ENCODE results near the gene RAPGEF3. TPM values are rescaled to one million over a fixed set of nuclear protein-coding genes. Genes with fewer than 3 reads are reported as not detected.

The RAPGEF3 gene
- total and polyA plus RNA-seq, 9 of the 15 experiments (the other 6 are each of a cell fraction or from before 2014, with no cell fraction given) = 0.03 to 0.78 (median 0.37) TPM; not detected in 1

GRCh38 chr12:47775100-47775911, 16.6 kb upstream of the RAPGEF3 start (continued):
- TF ChIP-seq ZNF609 (CRISPR knock-in tag; IDR thresholded peaks at IDR 0.05; ENCODE audit: borderline replicate concordance) (no peak), MCM2 (IDR thresholded peaks at IDR 0.05; ENCODE audit: low read depth) (no peak), HDAC2 (IDR thresholded peaks at IDR 0.05) (peak; percentile 39; the same call in 1 of the 2 replicates), MAFF (IDR thresholded peaks at IDR 0.05; ENCODE audit: low read length) (peak; percentile 100), SMAD1 (IDR thresholded peaks at IDR 0.05; ENCODE audit: low read depth, low read length, partially characterized antibody) (no peak), KLF16 (IDR thresholded peaks at IDR 0.05) (no peak), TARDBP (IDR thresholded peaks at IDR 0.05) (no peak), NBN (IDR thresholded peaks at IDR 0.05; ENCODE audit: low read depth) (no peak)
- TF ChIP-seq, protein P1, sequence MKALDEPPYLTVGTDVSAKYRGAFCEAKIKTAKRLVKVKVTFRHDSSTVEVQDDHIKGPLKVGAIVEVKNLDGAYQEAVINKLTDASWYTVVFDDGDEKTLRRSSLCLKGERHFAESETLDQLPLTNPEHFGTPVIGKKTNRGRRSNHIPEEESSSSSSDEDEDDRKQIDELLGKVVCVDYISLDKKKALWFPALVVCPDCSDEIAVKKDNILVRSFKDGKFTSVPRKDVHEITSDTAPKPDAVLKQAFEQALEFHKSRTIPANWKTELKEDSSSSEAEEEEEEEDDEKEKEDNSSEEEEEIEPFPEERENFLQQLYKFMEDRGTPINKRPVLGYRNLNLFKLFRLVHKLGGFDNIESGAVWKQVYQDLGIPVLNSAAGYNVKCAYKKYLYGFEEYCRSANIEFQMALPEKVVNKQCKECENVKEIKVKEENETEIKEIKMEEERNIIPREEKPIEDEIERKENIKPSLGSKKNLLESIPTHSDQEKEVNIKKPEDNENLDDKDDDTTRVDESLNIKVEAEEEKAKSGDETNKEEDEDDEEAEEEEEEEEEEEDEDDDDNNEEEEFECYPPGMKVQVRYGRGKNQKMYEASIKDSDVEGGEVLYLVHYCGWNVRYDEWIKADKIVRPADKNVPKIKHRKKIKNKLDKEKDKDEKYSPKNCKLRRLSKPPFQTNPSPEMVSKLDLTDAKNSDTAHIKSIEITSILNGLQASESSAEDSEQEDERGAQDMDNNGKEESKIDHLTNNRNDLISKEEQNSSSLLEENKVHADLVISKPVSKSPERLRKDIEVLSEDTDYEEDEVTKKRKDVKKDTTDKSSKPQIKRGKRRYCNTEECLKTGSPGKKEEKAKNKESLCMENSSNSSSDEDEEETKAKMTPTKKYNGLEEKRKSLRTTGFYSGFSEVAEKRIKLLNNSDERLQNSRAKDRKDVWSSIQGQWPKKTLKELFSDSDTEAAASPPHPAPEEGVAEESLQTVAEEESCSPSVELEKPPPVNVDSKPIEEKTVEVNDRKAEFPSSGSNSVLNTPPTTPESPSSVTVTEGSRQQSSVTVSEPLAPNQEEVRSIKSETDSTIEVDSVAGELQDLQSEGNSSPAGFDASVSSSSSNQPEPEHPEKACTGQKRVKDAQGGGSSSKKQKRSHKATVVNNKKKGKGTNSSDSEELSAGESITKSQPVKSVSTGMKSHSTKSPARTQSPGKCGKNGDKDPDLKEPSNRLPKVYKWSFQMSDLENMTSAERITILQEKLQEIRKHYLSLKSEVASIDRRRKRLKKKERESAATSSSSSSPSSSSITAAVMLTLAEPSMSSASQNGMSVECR (CRISPR knock-in tag; IDR thresholded peaks at IDR 0.05) = 0 out of 2 replicates have a peak, but pooled peaks have one; percentile 17
- TF ChIP-seq, protein P2, sequence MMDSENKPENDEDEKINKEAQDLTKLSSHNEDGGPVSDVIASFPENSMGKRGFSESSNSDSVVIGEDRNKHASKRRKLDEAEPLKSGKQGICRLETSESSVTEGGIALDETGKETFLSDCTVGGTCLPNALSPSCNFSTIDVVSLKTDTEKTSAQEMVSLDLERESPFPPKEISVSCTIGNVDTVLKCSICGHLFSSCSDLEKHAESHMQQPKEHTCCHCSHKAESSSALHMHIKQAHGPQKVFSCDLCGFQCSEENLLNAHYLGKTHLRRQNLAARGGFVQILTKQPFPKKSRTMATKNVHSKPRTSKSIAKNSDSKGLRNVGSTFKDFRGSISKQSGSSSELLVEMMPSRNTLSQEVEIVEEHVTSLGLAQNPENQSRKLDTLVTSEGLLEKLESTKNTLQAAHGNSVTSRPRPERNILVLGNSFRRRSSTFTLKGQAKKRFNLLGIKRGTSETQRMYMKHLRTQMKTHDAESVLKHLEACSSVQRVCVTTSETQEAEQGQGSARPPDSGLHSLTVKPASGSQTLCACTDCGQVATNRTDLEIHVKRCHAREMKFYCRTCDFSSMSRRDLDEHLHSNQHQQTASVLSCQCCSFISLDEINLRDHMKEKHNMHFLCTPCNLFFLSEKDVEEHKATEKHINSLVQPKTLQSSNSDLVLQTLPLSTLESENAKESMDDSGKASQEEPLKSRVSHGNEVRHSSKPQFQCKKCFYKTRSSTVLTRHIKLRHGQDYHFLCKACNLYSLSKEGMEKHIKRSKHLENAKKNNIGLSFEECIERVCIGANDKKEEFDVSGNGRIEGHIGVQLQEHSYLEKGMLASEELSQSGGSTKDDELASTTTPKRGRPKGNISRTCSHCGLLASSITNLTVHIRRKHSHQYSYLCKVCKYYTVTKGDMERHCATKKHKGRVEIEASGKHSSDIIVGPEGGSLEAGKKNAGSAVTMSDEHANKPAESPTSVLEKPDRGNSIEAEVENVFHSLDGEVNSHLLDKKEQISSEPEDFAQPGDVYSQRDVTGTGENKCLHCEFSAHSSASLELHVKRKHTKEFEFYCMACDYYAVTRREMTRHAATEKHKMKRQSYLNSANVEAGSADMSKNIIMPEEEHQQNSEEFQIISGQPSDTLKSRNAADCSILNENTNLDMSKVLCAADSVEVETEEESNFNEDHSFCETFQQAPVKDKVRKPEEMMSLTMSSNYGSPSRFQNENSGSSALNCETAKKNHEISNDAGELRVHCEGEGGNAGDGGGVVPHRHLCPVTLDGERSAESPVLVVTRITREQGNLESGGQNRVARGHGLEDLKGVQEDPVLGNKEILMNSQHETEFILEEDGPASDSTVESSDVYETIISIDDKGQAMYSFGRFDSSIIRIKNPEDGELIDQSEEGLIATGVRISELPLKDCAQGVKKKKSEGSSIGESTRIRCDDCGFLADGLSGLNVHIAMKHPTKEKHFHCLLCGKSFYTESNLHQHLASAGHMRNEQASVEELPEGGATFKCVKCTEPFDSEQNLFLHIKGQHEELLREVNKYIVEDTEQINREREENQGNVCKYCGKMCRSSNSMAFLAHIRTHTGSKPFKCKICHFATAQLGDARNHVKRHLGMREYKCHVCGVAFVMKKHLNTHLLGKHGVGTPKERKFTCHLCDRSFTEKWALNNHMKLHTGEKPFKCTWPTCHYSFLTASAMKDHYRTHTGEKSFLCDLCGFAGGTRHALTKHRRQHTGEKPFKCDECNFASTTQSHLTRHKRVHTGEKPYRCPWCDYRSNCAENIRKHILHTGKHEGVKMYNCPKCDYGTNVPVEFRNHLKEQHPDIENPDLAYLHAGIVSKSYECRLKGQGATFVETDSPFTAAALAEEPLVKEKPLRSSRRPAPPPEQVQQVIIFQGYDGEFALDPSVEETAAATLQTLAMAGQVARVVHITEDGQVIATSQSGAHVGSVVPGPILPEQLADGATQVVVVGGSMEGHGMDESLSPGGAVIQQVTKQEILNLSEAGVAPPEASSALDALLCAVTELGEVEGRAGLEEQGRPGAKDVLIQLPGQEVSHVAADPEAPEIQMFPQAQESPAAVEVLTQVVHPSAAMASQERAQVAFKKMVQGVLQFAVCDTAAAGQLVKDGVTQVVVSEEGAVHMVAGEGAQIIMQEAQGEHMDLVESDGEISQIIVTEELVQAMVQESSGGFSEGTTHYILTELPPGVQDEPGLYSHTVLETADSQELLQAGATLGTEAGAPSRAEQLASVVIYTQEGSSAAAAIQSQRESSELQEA (IDR thresholded peaks at IDR 0.05; ENCODE audit: low read depth) = no peak
